ENCODE measurements around the gene ID1. TPM values are rescaled to one million over a fixed set of nuclear protein-coding genes. Genes with fewer than 3 reads are reported as not detected.

Gene ID1
- total RNA-seq (under 1 TPM in 1 of 2 experiments, not detected in 1; 0.50 TPM), polyA plus RNA-seq (1 to 10 TPM in 1 of 2 donors, under 1 TPM in 1; 0.49 to 1.4 TPM)

DNA sequence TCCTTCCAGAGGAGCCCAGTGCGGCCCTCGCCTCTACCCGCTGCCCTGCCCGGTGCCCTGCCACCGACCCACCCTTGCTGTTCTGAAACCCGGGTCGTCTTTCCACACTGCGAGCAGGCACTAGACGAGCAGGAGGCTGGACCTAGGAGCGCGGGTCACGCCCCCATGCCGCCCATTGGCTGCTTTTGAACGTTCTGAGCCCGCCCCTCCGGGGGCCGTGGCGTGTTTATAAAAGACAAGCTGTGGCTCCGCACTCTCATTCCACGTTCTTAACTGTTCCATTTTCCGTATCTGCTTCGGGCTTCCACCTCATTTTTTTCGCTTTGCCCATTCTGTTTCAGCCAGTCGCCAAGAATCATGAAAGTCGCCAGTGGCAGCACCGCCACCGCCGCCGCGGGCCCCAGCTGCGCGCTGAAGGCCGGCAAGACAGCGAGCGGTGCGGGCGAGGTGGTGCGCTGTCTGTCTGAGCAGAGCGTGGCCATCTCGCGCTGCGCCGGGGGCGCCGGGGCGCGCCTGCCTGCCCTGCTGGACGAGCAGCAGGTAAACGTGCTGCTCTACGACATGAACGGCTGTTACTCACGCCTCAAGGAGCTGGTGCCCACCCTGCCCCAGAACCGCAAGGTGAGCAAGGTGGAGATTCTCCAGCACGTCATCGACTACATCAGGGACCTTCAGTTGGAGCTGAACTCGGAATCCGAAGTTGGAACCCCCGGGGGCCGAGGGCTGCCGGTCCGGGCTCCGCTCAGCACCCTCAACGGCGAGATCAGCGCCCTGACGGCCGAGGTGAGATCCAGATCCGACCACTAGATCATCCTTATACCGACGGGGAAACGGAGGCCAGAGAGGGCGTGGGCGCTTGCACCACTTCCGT is at the start of gene ID1:
Gene ID1 (plus strand): TSS at position 259 of the 871 bp plus-strand sequence. CDS start 99 bp downstream, at position 358.
- H3K36me3 ChIP-seq (ENCODE audit: insufficient read depth, low read length), result no peaks in the 10 kb centered on the region
- peaks cover 5% of the 10 kb centered on the region for H3K27me3 ChIP-seq (ENCODE audit: insufficient read depth, low read length)
- peaks cover 0 to 3% of the 10 kb centered on the region in 2 donors for H3K36me3 Mint-ChIP-seq
- peaks cover 10 to 37% (median 22%) of the 10 kb centered on the region in 4 donors for H3K4me1 Mint-ChIP-seq
- intact Hi-C loops (cut with micrococcal nuclease), result loop anchor here (1.0 to 2.0 kb wide), 2 partner anchors 8 to 16 kb away; no protein-coding TSS in a partner anchor
- ChIA-PET POLR2A (ENCODE audit: partially characterized antibody) (interaction anchor here (0.8 to 3.3 kb wide), 11 partner anchors 8 to 118 kb away, joined by 3 to 58 read pairs (median 4); partner anchors contain the start of gene BCL2L1), CTCF (ENCODE audit: partially characterized antibody) (interaction anchor here (0.6 to 19.7 kb wide), 6 partner anchors 7 to 145 kb away, joined by 3 to 1094 read pairs (median 4); a partner anchor contains a TSS)
- H3K27ac Mint-ChIP-seq, result peak within 1 kb of the TSS; percentile 66 to 89 (median 84)
- peaks cover 24 to 34% of the 10 kb centered on the region in 2 donors for H3K27me3 Mint-ChIP-seq
- peak; percentile 85 to 91 (median 86) for DNase-seq
- peaks cover 29% of the 10 kb centered on the region for H3K4me1 ChIP-seq (ENCODE audit: insufficient read depth, low read length)
- no peaks in the 10 kb centered on the region for H3K9me3 ChIP-seq (ENCODE audit: control insufficient read depth in 1 of 2, low read length in 2 of 2)
- H3K4me3 Mint-ChIP-seq, result peak within 1 kb of the TSS; percentile 87 to 96 (median 92)
- H3K9me3 Mint-ChIP-seq, result no peaks in the 10 kb centered on the region
- peak within 1 kb of the TSS; percentile 86 to 95 for H3K4me3 ChIP-seq (ENCODE audit: low read length in 2 of 2)
- H3K27ac ChIP-seq (ENCODE audit: low read depth, low read length), result peak within 1 kb of the TSS; percentile 26

DNA sequence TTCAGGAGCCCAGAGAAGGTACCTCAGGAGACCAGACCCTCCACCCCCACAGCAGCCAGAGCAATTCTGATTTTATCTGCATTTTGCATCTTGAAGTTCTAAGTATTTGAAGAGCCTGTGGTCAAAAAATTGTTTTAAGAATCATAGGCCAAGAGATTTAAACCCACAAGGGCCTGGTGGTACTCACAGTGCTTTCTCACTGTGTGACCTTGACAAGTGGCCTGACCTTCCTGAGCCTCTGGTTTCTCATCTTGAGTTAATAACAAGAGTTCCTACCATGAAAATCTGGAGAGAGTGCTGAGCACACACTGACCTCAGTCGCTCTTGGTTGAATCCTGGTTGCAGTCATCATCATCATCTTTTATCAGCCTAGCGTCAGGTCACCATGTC is 45.4 kb upstream of the ID1 start:
- POLR2A ChIA-PET (ENCODE audit: partially characterized antibody), result interaction anchor here (1.0 to 2.5 kb wide), 5 partner anchors 13 to 163 kb away, joined by 3 to 18 read pairs (median 8); partner anchors contain the start of genes BCL2L1 and ID1
- H3K36me3 Mint-ChIP-seq, result peaks cover 39 to 63% of the 10 kb centered on the region in 2 donors
- Histone ChIP-seq H3K4me3 (ENCODE audit: low read length in 2 of 2) (no peak overlapping the region), H3K27me3 (ENCODE audit: insufficient read depth, low read length) (no peaks in the 10 kb centered on the region), H3K27ac (ENCODE audit: low read depth, low read length) (no peak overlapping the region), H3K9me3 (ENCODE audit: control insufficient read depth in 1 of 2, low read length in 2 of 2) (no peaks in the 10 kb centered on the region), H3K36me3 (ENCODE audit: insufficient read depth, low read length) (peaks cover 37% of the 10 kb centered on the region), H3K4me1 (ENCODE audit: insufficient read depth, low read length) (peaks cover 9% of the 10 kb centered on the region)
- H3K9me3 Mint-ChIP-seq, result no peaks in the 10 kb centered on the region
- no peaks in the 10 kb centered on the region for H3K27me3 Mint-ChIP-seq
- no peak overlapping the region for H3K4me3 Mint-ChIP-seq
- peaks cover 4 to 13% (median 9%) of the 10 kb centered on the region in 4 donors for H3K4me1 Mint-ChIP-seq
- CTCF ChIA-PET (ENCODE audit: partially characterized antibody), result interaction anchor here (1.0 to 35.9 kb wide), 8 partner anchors 9 to 164 kb away, joined by 3 to 1094 read pairs (median 11); partner anchors contain the start of gene ID1
- peak overlapping the region in 4 of 7 donors; percentile 41 to 62 (median 48) for H3K27ac Mint-ChIP-seq
- intact Hi-C loops (cut with micrococcal nuclease), result loop anchor here (1.0 kb wide), 2 partner anchors 10 to 53 kb away; no protein-coding TSS in a partner anchor
- DNase-seq, result no peak

DNA sequence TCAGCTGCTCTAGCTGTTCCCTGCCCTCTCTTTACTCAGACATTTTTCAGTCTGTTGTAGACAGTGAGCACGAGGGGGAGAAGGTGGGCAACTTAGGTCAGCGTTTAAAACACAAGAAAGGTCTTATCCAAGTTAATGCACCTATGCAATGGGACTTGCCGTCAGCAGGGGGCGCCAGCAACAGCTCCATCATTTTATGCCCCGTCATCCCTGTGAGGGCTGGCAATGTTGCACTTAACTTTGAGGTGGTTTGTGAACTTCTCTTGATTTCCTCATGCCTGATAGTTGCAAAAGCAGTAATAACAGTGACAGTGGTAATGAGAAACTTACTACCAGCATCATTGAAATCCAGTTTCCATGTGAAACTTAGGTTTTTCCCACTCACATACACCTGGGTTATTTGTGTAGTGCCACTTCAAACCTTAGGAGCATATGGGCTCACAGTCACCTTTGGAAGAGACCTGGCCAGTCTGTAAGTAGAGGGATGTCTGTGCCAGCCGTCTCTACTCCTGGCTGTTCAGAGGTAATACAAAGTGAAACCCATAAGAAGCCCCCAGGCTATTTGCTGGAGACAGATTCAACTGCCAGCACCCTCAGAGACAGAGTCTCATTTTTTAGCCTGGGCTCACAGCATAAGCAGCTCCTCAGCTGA is 44.9 kb upstream of the ID1 start:
- H3K36me3 ChIP-seq (ENCODE audit: insufficient read depth, low read length), result peaks cover 33% of the 10 kb centered on the region
- no peak overlapping the region for H3K27ac ChIP-seq (ENCODE audit: low read depth, low read length)
- H3K27me3 ChIP-seq (ENCODE audit: insufficient read depth, low read length), result no peaks in the 10 kb centered on the region
- no peaks in the 10 kb centered on the region for H3K9me3 Mint-ChIP-seq
- H3K9me3 ChIP-seq (ENCODE audit: control insufficient read depth in 1 of 2, low read length in 2 of 2), result no peaks in the 10 kb centered on the region
- peaks cover 4 to 13% (median 9%) of the 10 kb centered on the region in 4 donors for H3K4me1 Mint-ChIP-seq
- ChIA-PET CTCF (ENCODE audit: partially characterized antibody) (interaction anchor here (0.7 to 35.9 kb wide), 12 partner anchors 9 to 164 kb away, joined by 3 to 1094 read pairs (median 4); partner anchors contain the start of gene ID1), POLR2A (ENCODE audit: partially characterized antibody) (interaction anchor here (1.0 to 2.5 kb wide), 5 partner anchors 13 to 162 kb away, joined by 3 to 18 read pairs (median 8); partner anchors contain the start of genes BCL2L1 and ID1)
- H3K36me3 Mint-ChIP-seq, result peaks cover 34 to 58% of the 10 kb centered on the region in 2 donors
- peak; percentile 66 to 74 (median 71) for DNase-seq
- no peak overlapping the region for H3K4me3 Mint-ChIP-seq
- peak overlapping the region in 6 of 7 donors; percentile 10 to 62 (median 46) for H3K27ac Mint-ChIP-seq
- H3K4me1 ChIP-seq (ENCODE audit: insufficient read depth, low read length), result peaks cover 9% of the 10 kb centered on the region
- no peaks in the 10 kb centered on the region for H3K27me3 Mint-ChIP-seq
- intact Hi-C loops (cut with micrococcal nuclease), result loop anchor here (1.0 kb wide), 2 partner anchors 9 to 52 kb away; no protein-coding TSS in a partner anchor
- H3K4me3 ChIP-seq (ENCODE audit: low read length in 2 of 2), result no peak overlapping the region

DNA sequence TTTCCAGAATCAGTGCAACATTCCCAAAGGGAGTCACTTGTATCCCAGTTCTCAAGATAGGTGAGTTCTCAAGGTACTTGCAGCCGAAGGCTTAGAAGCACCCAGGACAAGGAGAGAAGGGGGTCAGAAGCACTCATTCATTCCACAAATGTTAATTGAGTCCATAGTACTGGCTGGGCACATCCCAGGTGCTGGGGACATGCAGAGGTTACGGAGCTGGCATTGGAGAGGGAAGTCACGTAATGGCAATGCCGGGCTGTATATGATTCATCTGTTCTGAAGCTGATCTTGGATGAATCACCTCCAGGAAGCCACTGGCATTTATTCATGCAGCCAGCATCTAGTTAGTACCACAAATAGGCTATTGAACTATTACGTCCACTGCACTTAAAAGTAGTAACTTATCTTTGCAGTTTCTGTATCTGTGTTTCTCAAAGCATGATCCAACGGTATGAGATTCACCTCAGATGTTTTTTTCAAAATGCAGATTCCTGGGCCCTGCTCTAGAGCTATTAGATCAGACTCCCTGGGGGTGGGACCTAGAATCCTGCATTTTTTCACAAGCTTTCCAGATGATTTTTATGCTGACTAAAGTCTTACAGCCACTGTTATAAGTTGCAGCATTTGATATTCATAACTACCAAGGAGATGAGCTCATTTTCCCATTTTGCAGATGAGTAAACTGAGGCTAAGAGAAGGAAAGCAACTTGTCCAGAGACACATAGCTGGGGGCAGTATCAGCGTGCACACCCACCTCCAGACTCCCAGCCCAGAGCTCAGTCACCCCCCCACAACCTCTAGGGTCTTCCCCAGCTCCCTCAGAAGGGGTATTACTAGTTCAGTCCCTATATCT is 44.1 kb upstream of the ID1 start:
- Mint-ChIP-seq H3K4me1 (peaks cover 4 to 17% (median 10%) of the 10 kb centered on the region in 4 donors), H3K36me3 (peaks cover 29 to 57% of the 10 kb centered on the region in 2 donors), H3K27ac (peak overlapping the region in 2 of 7 donors; percentile 7 to 51), H3K27me3 (no peaks in the 10 kb centered on the region), H3K4me3 (no peak overlapping the region), H3K9me3 (no peaks in the 10 kb centered on the region)
- CTCF ChIA-PET (ENCODE audit: partially characterized antibody), result interaction anchor here (0.7 to 35.9 kb wide), 18 partner anchors 9 to 270 kb away, joined by 3 to 1094 read pairs (median 3); partner anchors contain the start of gene ID1
- Histone ChIP-seq H3K9me3 (ENCODE audit: control insufficient read depth in 1 of 2, low read length in 2 of 2) (no peaks in the 10 kb centered on the region), H3K4me3 (ENCODE audit: low read length in 2 of 2) (no peak overlapping the region), H3K27ac (ENCODE audit: low read depth, low read length) (no peak overlapping the region), H3K4me1 (ENCODE audit: insufficient read depth, low read length) (peaks cover 9% of the 10 kb centered on the region), H3K36me3 (ENCODE audit: insufficient read depth, low read length) (peaks cover 38% of the 10 kb centered on the region), H3K27me3 (ENCODE audit: insufficient read depth, low read length) (no peaks in the 10 kb centered on the region)
- POLR2A ChIA-PET (ENCODE audit: partially characterized antibody), result interaction anchor here (0.6 to 2.5 kb wide), 8 partner anchors 8 to 1991 kb away, joined by 3 to 18 read pairs (median 4); partner anchors contain the start of genes BCL2L1 and ID1
- intact Hi-C loops (cut with micrococcal nuclease), result loop anchor here (1.0 kb wide), 2 partner anchors 8 to 51 kb away; no protein-coding TSS in a partner anchor
- DNase-seq, result no peak

DNA sequence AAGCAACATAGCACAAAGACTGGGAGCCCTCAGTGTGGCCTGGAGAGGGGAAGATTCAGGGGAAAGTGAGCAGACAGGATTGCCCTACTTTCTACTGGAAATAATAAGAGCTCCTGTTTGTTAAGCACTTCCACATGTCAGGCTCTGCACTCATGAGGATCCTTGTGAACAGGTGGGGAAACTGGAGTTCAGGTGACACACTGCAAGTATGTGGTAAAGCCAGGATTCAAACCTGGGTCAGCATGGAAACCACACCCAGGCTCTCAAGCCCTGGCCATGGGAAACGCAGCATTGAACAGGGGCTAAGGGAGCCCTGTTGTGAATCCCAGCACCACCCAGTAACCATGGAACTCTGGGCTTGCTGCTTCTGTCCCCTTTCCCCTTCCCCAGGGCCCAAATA is 42.8 kb upstream of the ID1 start:
- intact Hi-C loops (cut with micrococcal nuclease), result loop anchor here (1.0 kb wide), 1 partner anchor 11 kb away; no protein-coding TSS in a partner anchor

GRCh38 chr20:31564284-31564683 is 40.8 kb upstream of the ID1 start:
- intact Hi-C loops (cut with micrococcal nuclease), result no loop called here
- no peaks in the 10 kb centered on the region for H3K9me3 ChIP-seq (ENCODE audit: control insufficient read depth in 1 of 2, low read length in 2 of 2)
- Mint-ChIP-seq H3K4me3 (no peak overlapping the region), H3K27ac (no peak overlapping the region), H3K36me3 (peaks cover 19 to 49% of the 10 kb centered on the region in 2 donors), H3K27me3 (no peaks in the 10 kb centered on the region), H3K4me1 (peaks cover 4 to 24% (median 12%) of the 10 kb centered on the region in 4 donors), H3K9me3 (no peaks in the 10 kb centered on the region)
- no peak overlapping the region for H3K4me3 ChIP-seq (ENCODE audit: low read length in 2 of 2)
- POLR2A ChIA-PET (ENCODE audit: partially characterized antibody), result no interaction called here
- CTCF ChIA-PET (ENCODE audit: partially characterized antibody), result interaction anchor here (6.4 to 35.9 kb wide), 3 partner anchors 6 to 43 kb away, joined by 67 to 1094 read pairs (median 149); partner anchors contain the start of gene ID1
- no peak for DNase-seq
- H3K27me3 ChIP-seq (ENCODE audit: insufficient read depth, low read length), result no peaks in the 10 kb centered on the region
- peaks cover 15% of the 10 kb centered on the region for H3K4me1 ChIP-seq (ENCODE audit: insufficient read depth, low read length)
- no peak overlapping the region for H3K27ac ChIP-seq (ENCODE audit: low read depth, low read length)
- peaks cover 47% of the 10 kb centered on the region for H3K36me3 ChIP-seq (ENCODE audit: insufficient read depth, low read length)

More for the DNA sequence above, 42.8 kb upstream of the ID1 start:
- ChIA-PET CTCF (ENCODE audit: partially characterized antibody) (interaction anchor here (0.7 to 35.9 kb wide), 12 partner anchors 8 to 161 kb away, joined by 3 to 1094 read pairs (median 4); partner anchors contain the start of gene ID1), POLR2A (ENCODE audit: partially characterized antibody) (interaction anchor here (1.1 to 1.7 kb wide), 3 partner anchors 11 to 50 kb away, joined by 5 to 12 read pairs (median 9); partner anchors contain the start of gene ID1)
- Histone ChIP-seq H3K27me3 (ENCODE audit: insufficient read depth, low read length) (no peaks in the 10 kb centered on the region), H3K4me3 (ENCODE audit: low read length in 2 of 2) (no peak overlapping the region), H3K36me3 (ENCODE audit: insufficient read depth, low read length) (peaks cover 47% of the 10 kb centered on the region), H3K4me1 (ENCODE audit: insufficient read depth, low read length) (peaks cover 15% of the 10 kb centered on the region), H3K27ac (ENCODE audit: low read depth, low read length) (no peak overlapping the region), H3K9me3 (ENCODE audit: control insufficient read depth in 1 of 2, low read length in 2 of 2) (no peaks in the 10 kb centered on the region)
- no peak overlapping the region for H3K4me3 Mint-ChIP-seq
- DNase-seq, result no peak
- no peak overlapping the region for H3K27ac Mint-ChIP-seq
- H3K9me3 Mint-ChIP-seq, result no peaks in the 10 kb centered on the region
- peaks cover 4 to 24% (median 15%) of the 10 kb centered on the region in 4 donors for H3K4me1 Mint-ChIP-seq
- peaks cover 25 to 54% of the 10 kb centered on the region in 2 donors for H3K36me3 Mint-ChIP-seq
- H3K27me3 Mint-ChIP-seq, result no peaks in the 10 kb centered on the region
